ENCODE results near the gene AJAP1. TPM values are rescaled to one million over a fixed set of nuclear protein-coding genes. Genes with fewer than 3 reads are reported as not detected.

AJAP1 gene
- total and polyA plus RNA-seq, 2 of the 8 experiments (the other 6 are each of a cell fraction or from before 2014, with no cell fraction given), result 1.9 to 6.2 TPM

- H3K56ac ChIP-seq (replicated peaks; ENCODE audit: insufficient read length, low read depth, low read length), result no peak overlapping the region
- H2AK5ac ChIP-seq (ENCODE audit: low read depth, low read length), result no peak overlapping the region
- H3K27ac ChIP-seq (ENCODE audit: low read depth, low read length), result no peak overlapping the region
- ChIA-PET CTCF (ENCODE audit: partially characterized antibody) (interaction anchor here (0.9 kb wide), 1 partner anchor 17 kb away, joined by 5 read pairs; no protein-coding TSS in a partner anchor), POLR2A (ENCODE audit: partially characterized antibody) (no interaction called here)
- H3K9ac ChIP-seq (replicated peaks in 1 of 4; ENCODE audit: extremely low read depth in 1 of 4, low read depth in 3 of 4, low read length in 3 of 4), result no peak overlapping the region
- no peak overlapping the region for H3K18ac ChIP-seq (ENCODE audit: extremely low read depth, low read length)
- H3K4me3 ChIP-seq (ENCODE audit: extremely low read depth in 1 of 4, insufficient read depth in 2 of 4, low read depth in 3 of 4, low read length in 4 of 4), result no peak overlapping the region
- H3K27me3 ChIP-seq (replicated peaks in 1 of 4; ENCODE audit: control insufficient read depth in 3 of 4, extremely low read depth in 1 of 4, insufficient read depth in 3 of 4, low read length in 3 of 4), result no peaks in the 10 kb centered on the region
- H3K14ac ChIP-seq (ENCODE audit: insufficient read length), result no peak overlapping the region
- no peak overlapping the region for H4K91ac ChIP-seq (replicated peaks; ENCODE audit: insufficient read length, low read length)
- H3K79me1 ChIP-seq (ENCODE audit: low read depth, low read length), result no peaks in the 10 kb centered on the region
- H2BK12ac ChIP-seq (ENCODE audit: low read depth, low read length), result no peak overlapping the region
- no peak overlapping the region for H2BK5ac ChIP-seq (ENCODE audit: low read depth, low read length)
- H2BK15ac ChIP-seq (ENCODE audit: low read length), result no peak overlapping the region
- peaks cover 3 to 17% of the 10 kb centered on the region in 2 experiments; a peak in 2 of 4 replicates for H3K9me3 ChIP-seq (ENCODE audit: insufficient read depth in 2 of 2, low read depth in 1 of 2, low read length in 1 of 2)
- DNase-seq (ENCODE audit: low read depth in 1 of 2, low spot score in 2 of 2) (no peak), FAIRE-seq (no peak)
- WGBS, 2 experiments (ENCODE audit: extremely low coverage in 1 of 2, insufficient coverage in 1 of 2, insufficient read length in 1 of 2, insufficient replicate concordance in 2 of 2, low coverage in 1 of 2, low lambda C conversion rate in 2 of 2, missing lambda C conversion rate in 1 of 2), result 100% methylated on average over 3 of the region's 3 CpGs; no CpG with 5 or more reads in 1 of the 2 experiments
- H2BK20ac ChIP-seq (ENCODE audit: low read length), result no peak overlapping the region
- no peak overlapping the region for H3K4me2 ChIP-seq (ENCODE audit: insufficient read depth in 1 of 2, low read depth in 2 of 2, low read length in 2 of 2)
- H4K20me1 ChIP-seq (replicated peaks in 1 of 2; ENCODE audit: control insufficient read depth in 1 of 2, insufficient read depth in 2 of 2, low read length in 2 of 2), result no peaks in the 10 kb centered on the region
- H4K5ac ChIP-seq (ENCODE audit: insufficient read length, low read depth, low read length), result no peak overlapping the region
- no peaks in the 10 kb centered on the region; a peak in 1 of 8 replicates for H3K36me3 ChIP-seq (ENCODE audit: control insufficient read depth in 2 of 4, insufficient read depth in 4 of 4, low read length in 3 of 4)
- no peak overlapping the region for H3K23ac ChIP-seq (ENCODE audit: insufficient read length)
- H3K79me2 ChIP-seq (ENCODE audit: control insufficient read depth in 1 of 2, insufficient read depth in 2 of 2, low read length in 2 of 2), result no peaks in the 10 kb centered on the region
- H2AFZ ChIP-seq (ENCODE audit: low read length), result no peak overlapping the region
- no peak overlapping the region for H2BK120ac ChIP-seq (replicated peaks; ENCODE audit: low read depth, low read length)
- no peaks in the 10 kb centered on the region for H3K4me1 ChIP-seq (replicated peaks in 1 of 4; ENCODE audit: control insufficient read depth in 3 of 4, insufficient read depth in 4 of 4, low read length in 3 of 4)
- H3K4ac ChIP-seq (replicated peaks; ENCODE audit: insufficient read length, low read depth, low read length), result no peak overlapping the region
- H4K8ac ChIP-seq (ENCODE audit: extremely low read depth, insufficient read depth, low read length), result no peak overlapping the region
- peaks cover 5% of the 10 kb centered on the region; the same call in 1 of the 2 replicates for H3K23me2 ChIP-seq (ENCODE audit: low read depth, low read length)
- TF ChIP-seq MAX (IDR thresholded peaks at IDR 0.05) (no peak), KDM5A (IDR thresholded peaks at IDR 0.05; ENCODE audit: low read length) (no peak), CBX8 (IDR thresholded peaks at IDR 0.05; ENCODE audit: borderline replicate concordance, low read depth, low read length) (no peak), TBP (IDR thresholded peaks at IDR 0.05; ENCODE audit: low read depth, low read length) (no peak), NANOG (IDR thresholded peaks at IDR 0.05; ENCODE audit: insufficient read depth, low read depth, low read length, poor library complexity, severe bottlenecking) (no peak), ATF3 (IDR thresholded peaks at IDR 0.05; ENCODE audit: insufficient read depth, low read depth, low read length) (no peak), RXRA (IDR thresholded peaks at IDR 0.05; ENCODE audit: insufficient read depth, low read depth, low read length) (no peak), POLR2AphosphoS5 (IDR thresholded peaks at IDR 0.05; ENCODE audit: low read depth, low read length) (no peak), GABPA (IDR thresholded peaks at IDR 0.05; ENCODE audit: borderline replicate concordance, insufficient read depth, low read length) (no peak), RBBP5 (IDR thresholded peaks at IDR 0.05; ENCODE audit: borderline replicate concordance, low read depth, low read length) (no peak), SP2 (IDR thresholded peaks at IDR 0.05; ENCODE audit: low read length) (no peak), KDM1A (IDR thresholded peaks at IDR 0.05; ENCODE audit: borderline replicate concordance, low read length) (no peak), CHD1 (IDR thresholded peaks at IDR 0.05; ENCODE audit: low read depth, low read length) (no peak)
Observed at GRCh38 chr1:4678066-4678717, 23.8 kb downstream of the AJAP1 start.

Data from H1 (cell line).